SK-N-SH (cell line): ENCODE data around the gene BABAM2. TPM values are rescaled to one million over a fixed set of nuclear protein-coding genes. Genes with fewer than 3 reads are reported as not detected.
"Not testable (repeated sequence)": the region's sequence is repeated elsewhere in the genome, so short reads cannot be mapped to it uniquely, and the experiment has no call there.

Source experiments
- CTCF ChIA-PET: fragments of 300-600, 350-600 bp; formaldehyde crosslinking; extraction: SDS; loops from one replicate; lab custom pipeline; 2021; lab: Yijun Ruan, JAX
- POLR2A ChIA-PET: fragments of 350-600 bp; sonication (Branson Sonifier 250); formaldehyde crosslinking; extraction: SDS; loops from one replicate; lab custom pipeline; 2020; ENCODE audit warnings: antibody characterized with exemption, inconsistent platforms; lab: Yijun Ruan, JAX
- DNase-seq: peaks from one replicate; pipeline ENCODE4 v3.0.0; 2012
- H2AFZ ChIP-seq: fragments of 200-600 bp; sonication (generic); 2 replicates; pipeline ENCODE4 v1.8.1; 2016; ENCODE audit warnings: antibody characterized with exemption, mild to moderate bottlenecking, low read depth
- H3F3A ChIP-seq: fragments of 200-600 bp; sonication (generic); replicated peaks from 2 replicates; pipeline ENCODE3; 2016; ENCODE audit warnings: antibody characterized with exemption, mild to moderate bottlenecking; ENCODE audit not compliant: insufficient read depth
- H3K27ac ChIP-seq, 2 experiments: fragments of 200-500 bp in 1 of 2; fragments of 200-600 bp in 1 of 2; sonication (Bioruptor generic) in 1 of 2; sonication (generic), shearing (Covaris generic) in 1 of 2; 2 replicates each; pipeline versions ENCODE4 v1.5.1 to v1.6.1; 2014 to 2016; ENCODE audit warnings: low read depth in 2 of 2, inconsistent platforms in 1 of 2, low read length in 1 of 2, mild to moderate bottlenecking in 1 of 2, mixed read lengths in 1 of 2
- H3K27me3 ChIP-seq: fragments of 200-600 bp; sonication (generic), shearing (Covaris generic); 2 replicates; pipeline ENCODE4 v1.6.1; 2016; ENCODE audit warnings: mixed run types; ENCODE audit not compliant: insufficient read depth
- H3K36me3 ChIP-seq, 2 experiments: fragments of 200-500 bp in 1 of 2; fragments of 200-600 bp in 1 of 2; sonication (Bioruptor generic) in 1 of 2; sonication (generic) in 1 of 2; replicated peaks in 1 of 2; 2 replicates each; pipeline versions ENCODE3 to v1.5.1; 2014 to 2016; ENCODE audit warnings: low read length in 1 of 2, mild to moderate bottlenecking in 1 of 2; ENCODE audit not compliant: insufficient read depth in 2 of 2, control insufficient read depth in 1 of 2
- H3K4me1 ChIP-seq, 2 experiments: fragments of 200-500 bp in 1 of 2; fragments of 200-600 bp in 1 of 2; sonication (Bioruptor generic) in 1 of 2; sonication (generic), shearing (Covaris generic) in 1 of 2; 2 replicates each; pipeline versions ENCODE4 v1.5.1 to v1.6.1; 2014 to 2016; ENCODE audit warnings: low read depth in 1 of 2, low read length in 1 of 2, mixed run types in 1 of 2; ENCODE audit not compliant: insufficient read depth in 2 of 2, control insufficient read depth in 1 of 2
- H3K4me2 ChIP-seq: fragments of 200-600 bp; sonication (generic), shearing (Covaris generic); 2 replicates; pipeline ENCODE4 v1.6.1; 2017; ENCODE audit warnings: mixed run types
- H3K4me3 ChIP-seq, 2 experiments: fragments of 200-500 bp in 1 of 2; fragments of 200-600 bp in 1 of 2; sonication (Bioruptor generic) in 1 of 2; sonication (generic), shearing (Covaris generic) in 1 of 2; 2 replicates each; pipeline versions ENCODE4 v1.5.1 to v1.8.1; 2014 to 2016; ENCODE audit warnings: low read depth in 2 of 2, inconsistent platforms in 1 of 2, low read length in 1 of 2, mild to moderate bottlenecking in 1 of 2, mixed read lengths in 1 of 2, moderate library complexity in 1 of 2
- H3K79me2 ChIP-seq: fragments of 200-600 bp; sonication (generic); 2 replicates; pipeline ENCODE4 v1.8.1; 2017; ENCODE audit warnings: mild to moderate bottlenecking; ENCODE audit not compliant: insufficient read depth
- H3K9ac ChIP-seq: fragments of 200-600 bp; sonication (generic); 2 replicates; pipeline ENCODE4 v1.6.1; 2017; ENCODE audit warnings: mixed run types
- H3K9me2 ChIP-seq: fragments of 200-600 bp; sonication (generic); 2 replicates; pipeline ENCODE4 v1.6.1; 2017; ENCODE audit warnings: mixed run types
- H3K9me3 ChIP-seq: fragments of 200-600 bp; sonication (generic); 2 replicates; pipeline ENCODE4 v1.6.1; 2017; ENCODE audit warnings: mixed run types, mild to moderate bottlenecking, moderate library complexity
- H4K20me1 ChIP-seq: fragments of 200-600 bp; sonication (generic); 2 replicates; pipeline ENCODE4 v1.6.1; 2017; ENCODE audit warnings: mild to moderate bottlenecking, mixed run types; ENCODE audit not compliant: insufficient read depth
- CHD2 ChIP-seq: fragments of 150-350 bp; IDR thresholded peaks from 2 replicates; pipeline ENCODE4 v1.6.1; 2018; ENCODE audit warnings: low read length; ENCODE audit not compliant: partially characterized antibody
- EZH2phosphoT487 ChIP-seq: fragments of 200-600 bp; sonication (generic); IDR thresholded peaks from 2 replicates; pipeline ENCODE4 v1.6.1; 2017; ENCODE audit warnings: low read depth, mixed run types, mild to moderate bottlenecking, antibody characterized with exemption, moderate library complexity, borderline replicate concordance
- FOXJ3 ChIP-seq: sonication (generic); formaldehyde crosslinking; IDR thresholded peaks from 2 replicates; pipeline ENCODE4 v1.5.1; 2020; ENCODE audit warnings: mild to moderate bottlenecking, missing genetic modification reagents
- GABPA ChIP-seq: IDR thresholded peaks from 2 replicates; pipeline ENCODE4 v1.4.0; 2012; ENCODE audit warnings: low read depth, mild to moderate bottlenecking
- GATA2 ChIP-seq: sonication (generic); formaldehyde crosslinking; IDR thresholded peaks from 2 replicates; pipeline ENCODE4 v1.5.0; 2020; ENCODE audit warnings: mild to moderate bottlenecking, missing genetic modification reagents
- POLR2AphosphoS5 ChIP-seq: IDR thresholded peaks from 2 replicates; pipeline ENCODE4 v1.6.1; 2012; ENCODE audit warnings: low read depth, low read length
- SIN3A ChIP-seq: IDR thresholded peaks from 2 replicates; pipeline ENCODE4 v1.6.1; 2012; ENCODE audit warnings: low read depth, mild to moderate bottlenecking, low read length, moderate library complexity, borderline replicate concordance
- TCF12 ChIP-seq: IDR thresholded peaks from 2 replicates; pipeline ENCODE4 v1.4.0; 2012
- WGBS: methylation state at CpG from one replicate; pipeline ENCODE4 v1.1.6; 2017; ENCODE audit warnings: low lambda C conversion rate; 5-methylcytosine and 5-hydroxymethylcytosine counted together
- polyA plus RNA-seq, 3 experiments: library from polyadenylated mRNA; depleted of rRNA; stranded (reverse); fragments of >200 nt; gene quantifications; 2 replicates each; pipeline ENCODE4 v1.2.3, GENCODE V29; 2012
- TF ChIP-seq, protein P1 (sequence below): IDR thresholded peaks from 2 replicates; pipeline ENCODE4 v1.6.1; 2012; ENCODE audit warnings: mild to moderate bottlenecking, low read depth, low read length, moderate library complexity
- TF ChIP-seq, protein P2 (sequence below): fragments of 200-600 bp; sonication (generic); IDR thresholded peaks from 2 replicates; pipeline ENCODE4 v1.6.1; 2017; ENCODE audit warnings: antibody characterized with exemption, mild to moderate bottlenecking, moderate library complexity
- TF ChIP-seq, protein P3 (sequence below): IDR thresholded peaks from 2 replicates; pipeline ENCODE4 v1.4.0; 2012; ENCODE audit warnings: low read depth, borderline replicate concordance
- TF ChIP-seq, protein P4 (sequence below): IDR thresholded peaks from 2 replicates; pipeline ENCODE4; 2012

BABAM2 gene
- polyA plus RNA-seq, 1 of the 3 experiments (the other 2 are of a cell fraction), result 34.0 TPM

DNA sequence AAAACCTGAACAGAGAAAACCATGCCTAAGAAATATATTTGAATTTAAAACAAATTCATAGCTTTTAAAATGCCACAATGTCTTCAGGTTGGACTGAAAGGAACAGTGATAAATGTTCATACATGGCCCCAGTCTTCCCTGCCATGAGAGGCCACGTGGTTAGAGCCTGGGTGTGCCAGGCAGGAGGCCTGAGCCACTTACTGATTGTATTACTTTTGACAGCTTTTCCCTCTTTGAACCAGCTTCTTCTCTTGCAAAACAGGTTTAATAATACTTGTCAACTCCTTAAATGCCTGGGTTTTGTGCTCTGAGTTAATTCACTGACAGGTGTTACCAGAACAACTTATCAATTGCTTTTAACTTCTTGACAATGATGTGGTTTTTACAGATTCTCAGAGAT is 27.4 kb upstream of the BABAM2 start:
- H3K9me3 ChIP-seq, result no peaks in the 10 kb centered on the region
- no peaks in the 10 kb centered on the region for H3K79me2 ChIP-seq
- H4K20me1 ChIP-seq, result no peaks in the 10 kb centered on the region
- H3K27ac ChIP-seq, result no peak overlapping the region
- H3F3A ChIP-seq, result no peaks in the 10 kb centered on the region
- no peaks in the 10 kb centered on the region for H3K27me3 ChIP-seq
- WGBS, result 95% methylated on average over 1 of the region's 1 CpG
- no peak overlapping the region for H2AFZ ChIP-seq
- no peaks in the 10 kb centered on the region; a peak in 2 of 4 replicates for H3K4me1 ChIP-seq
- DNase-seq, result no peak
- CTCF ChIA-PET, result interaction anchor here (1.4 kb wide), 1 partner anchor 14 kb away, joined by 3 read pairs; no protein-coding TSS in a partner anchor
- no peak overlapping the region for H3K4me3 ChIP-seq
- H3K36me3 ChIP-seq, result no peaks in the 10 kb centered on the region
- H3K9ac ChIP-seq, result no peak overlapping the region
- no peaks in the 10 kb centered on the region for H3K9me2 ChIP-seq
- POLR2A ChIA-PET, result no interaction called here
- TF ChIP-seq, protein P1, sequence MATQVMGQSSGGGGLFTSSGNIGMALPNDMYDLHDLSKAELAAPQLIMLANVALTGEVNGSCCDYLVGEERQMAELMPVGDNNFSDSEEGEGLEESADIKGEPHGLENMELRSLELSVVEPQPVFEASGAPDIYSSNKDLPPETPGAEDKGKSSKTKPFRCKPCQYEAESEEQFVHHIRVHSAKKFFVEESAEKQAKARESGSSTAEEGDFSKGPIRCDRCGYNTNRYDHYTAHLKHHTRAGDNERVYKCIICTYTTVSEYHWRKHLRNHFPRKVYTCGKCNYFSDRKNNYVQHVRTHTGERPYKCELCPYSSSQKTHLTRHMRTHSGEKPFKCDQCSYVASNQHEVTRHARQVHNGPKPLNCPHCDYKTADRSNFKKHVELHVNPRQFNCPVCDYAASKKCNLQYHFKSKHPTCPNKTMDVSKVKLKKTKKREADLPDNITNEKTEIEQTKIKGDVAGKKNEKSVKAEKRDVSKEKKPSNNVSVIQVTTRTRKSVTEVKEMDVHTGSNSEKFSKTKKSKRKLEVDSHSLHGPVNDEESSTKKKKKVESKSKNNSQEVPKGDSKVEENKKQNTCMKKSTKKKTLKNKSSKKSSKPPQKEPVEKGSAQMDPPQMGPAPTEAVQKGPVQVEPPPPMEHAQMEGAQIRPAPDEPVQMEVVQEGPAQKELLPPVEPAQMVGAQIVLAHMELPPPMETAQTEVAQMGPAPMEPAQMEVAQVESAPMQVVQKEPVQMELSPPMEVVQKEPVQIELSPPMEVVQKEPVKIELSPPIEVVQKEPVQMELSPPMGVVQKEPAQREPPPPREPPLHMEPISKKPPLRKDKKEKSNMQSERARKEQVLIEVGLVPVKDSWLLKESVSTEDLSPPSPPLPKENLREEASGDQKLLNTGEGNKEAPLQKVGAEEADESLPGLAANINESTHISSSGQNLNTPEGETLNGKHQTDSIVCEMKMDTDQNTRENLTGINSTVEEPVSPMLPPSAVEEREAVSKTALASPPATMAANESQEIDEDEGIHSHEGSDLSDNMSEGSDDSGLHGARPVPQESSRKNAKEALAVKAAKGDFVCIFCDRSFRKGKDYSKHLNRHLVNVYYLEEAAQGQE, result no peak
- no peak for TF ChIP-seq EZH2phosphoT487
- TF ChIP-seq GATA2 (CRISPR knock-in tag), result no peak
- no peak for TF ChIP-seq SIN3A
- TF ChIP-seq POLR2AphosphoS5, result no peak
- no peak for TF ChIP-seq FOXJ3
- TF ChIP-seq, protein P2, sequence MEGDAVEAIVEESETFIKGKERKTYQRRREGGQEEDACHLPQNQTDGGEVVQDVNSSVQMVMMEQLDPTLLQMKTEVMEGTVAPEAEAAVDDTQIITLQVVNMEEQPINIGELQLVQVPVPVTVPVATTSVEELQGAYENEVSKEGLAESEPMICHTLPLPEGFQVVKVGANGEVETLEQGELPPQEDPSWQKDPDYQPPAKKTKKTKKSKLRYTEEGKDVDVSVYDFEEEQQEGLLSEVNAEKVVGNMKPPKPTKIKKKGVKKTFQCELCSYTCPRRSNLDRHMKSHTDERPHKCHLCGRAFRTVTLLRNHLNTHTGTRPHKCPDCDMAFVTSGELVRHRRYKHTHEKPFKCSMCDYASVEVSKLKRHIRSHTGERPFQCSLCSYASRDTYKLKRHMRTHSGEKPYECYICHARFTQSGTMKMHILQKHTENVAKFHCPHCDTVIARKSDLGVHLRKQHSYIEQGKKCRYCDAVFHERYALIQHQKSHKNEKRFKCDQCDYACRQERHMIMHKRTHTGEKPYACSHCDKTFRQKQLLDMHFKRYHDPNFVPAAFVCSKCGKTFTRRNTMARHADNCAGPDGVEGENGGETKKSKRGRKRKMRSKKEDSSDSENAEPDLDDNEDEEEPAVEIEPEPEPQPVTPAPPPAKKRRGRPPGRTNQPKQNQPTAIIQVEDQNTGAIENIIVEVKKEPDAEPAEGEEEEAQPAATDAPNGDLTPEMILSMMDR, result no peak
- TF ChIP-seq TCF12, result no peak
- no peak for TF ChIP-seq CHD2
- TF ChIP-seq, protein P3, sequence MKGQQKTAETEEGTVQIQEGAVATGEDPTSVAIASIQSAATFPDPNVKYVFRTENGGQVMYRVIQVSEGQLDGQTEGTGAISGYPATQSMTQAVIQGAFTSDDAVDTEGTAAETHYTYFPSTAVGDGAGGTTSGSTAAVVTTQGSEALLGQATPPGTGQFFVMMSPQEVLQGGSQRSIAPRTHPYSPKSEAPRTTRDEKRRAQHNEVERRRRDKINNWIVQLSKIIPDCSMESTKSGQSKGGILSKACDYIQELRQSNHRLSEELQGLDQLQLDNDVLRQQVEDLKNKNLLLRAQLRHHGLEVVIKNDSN, result no peak
- TF ChIP-seq, protein P4, sequence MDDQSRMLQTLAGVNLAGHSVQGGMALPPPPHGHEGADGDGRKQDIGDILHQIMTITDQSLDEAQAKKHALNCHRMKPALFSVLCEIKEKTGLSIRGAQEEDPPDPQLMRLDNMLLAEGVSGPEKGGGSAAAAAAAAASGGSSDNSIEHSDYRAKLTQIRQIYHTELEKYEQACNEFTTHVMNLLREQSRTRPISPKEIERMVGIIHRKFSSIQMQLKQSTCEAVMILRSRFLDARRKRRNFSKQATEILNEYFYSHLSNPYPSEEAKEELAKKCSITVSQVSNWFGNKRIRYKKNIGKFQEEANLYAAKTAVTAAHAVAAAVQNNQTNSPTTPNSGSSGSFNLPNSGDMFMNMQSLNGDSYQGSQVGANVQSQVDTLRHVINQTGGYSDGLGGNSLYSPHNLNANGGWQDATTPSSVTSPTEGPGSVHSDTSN, result no peak
- no peak for TF ChIP-seq GABPA
- no peak overlapping the region for H3K4me2 ChIP-seq

DNA sequence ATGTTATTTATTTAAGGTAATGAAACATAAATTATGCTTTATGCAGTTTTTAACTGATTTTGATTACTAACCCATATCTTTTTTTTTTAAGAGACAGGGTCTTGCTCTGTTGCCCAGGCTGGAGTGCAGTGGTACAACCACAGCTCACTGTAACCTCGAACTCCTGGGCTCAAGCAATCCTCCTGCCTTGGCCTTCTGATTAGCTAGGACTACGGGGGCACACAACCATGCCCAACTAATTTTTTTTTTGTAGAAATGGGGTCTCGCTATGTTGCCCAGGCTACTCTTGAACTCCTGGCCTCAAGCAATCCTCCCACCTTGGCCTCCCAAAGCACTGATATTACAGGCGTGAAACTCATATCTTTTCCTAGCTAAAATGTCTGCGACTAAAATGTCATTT is 26.6 kb upstream of the BABAM2 start:
- H3K9me2 ChIP-seq, H3K27ac ChIP-seq, H3K9me3 ChIP-seq, H3K36me3 ChIP-seq, H3F3A ChIP-seq, H3K9ac ChIP-seq, H4K20me1 ChIP-seq, H3K4me1 ChIP-seq, H3K27me3 ChIP-seq, POLR2A ChIA-PET, H3K4me2 ChIP-seq, DNase-seq, H2AFZ ChIP-seq, H3K4me3 ChIP-seq, H3K79me2 ChIP-seq: not testable (repeated sequence)
- CTCF ChIA-PET, result interaction anchor here (1.4 kb wide), 1 partner anchor 14 kb away, joined by 3 read pairs; no protein-coding TSS in a partner anchor
- 95% methylated on average over 5 of the region's 5 CpGs for WGBS
